DMS79 (cell line): ENCODE measurements around the gene SSH3.

Source experiments
- DNase-seq: peaks from one replicate; lab custom pipeline; 2025; lab: John Stamatoyannopoulos, UW

Gene SSH3

GRCh38 chr11:67349036-67349435 lies 45.7 kb downstream of the SSH3 start:
- no peak for DNase-seq

- DNase-seq: no peak
Measured at GRCh38 chr11:67349457-67349856, 46.1 kb downstream of the SSH3 start.

- no peak for DNase-seq
Measured at GRCh38 chr11:67349928-67350465, 46.7 kb downstream of the SSH3 start.

- peak; percentile 40 for DNase-seq
Measured at GRCh38 chr11:67351275-67352005, 48.1 kb downstream of the SSH3 start.

- no peak for DNase-seq
Measured at GRCh38 chr11:67352546-67353316, 49.4 kb downstream of the SSH3 start.

GRCh38 chr11:67353317-67354074 lies 50.2 kb downstream of the SSH3 start, which contains the start of gene POLD4:
POLD4 (minus strand) TSS chr11:67353546; CDS start chr11:67353399, 147 bp downstream.
- peak; percentile 83 for DNase-seq

- no peak for DNase-seq
Measured at GRCh38 chr11:67354075-67355022, 51.0 kb downstream of the SSH3 start.

- no peak for DNase-seq
Measured at GRCh38 chr11:67355023-67355793, 51.9 kb downstream of the SSH3 start.

GRCh38 chr11:67355794-67356386 lies 52.6 kb downstream of the SSH3 start:
- DNase-seq: no peak

- DNase-seq: no peak
Measured at GRCh38 chr11:67356387-67356863, 53.1 kb downstream of the SSH3 start.

GRCh38 chr11:67356864-67357561 lies 53.7 kb downstream of the SSH3 start:
- peak; percentile 47 for DNase-seq

- no peak for DNase-seq
Measured at GRCh38 chr11:67357831-67358670, 54.7 kb downstream of the SSH3 start.
